OCI-LY3 (cell line): ENCODE data around the gene RALGAPB.

Experiments used
- CTCF ChIP-seq: fragments of 200-600, 300-600 bp; sonication (generic); IDR thresholded peaks from 2 replicates; pipeline ENCODE4 v1.5.1; 2014; ENCODE audit warnings: antibody characterized with exemption, low read length, low read depth
- EZH2phosphoT487 ChIP-seq: fragments of 200-600 bp; shearing (Covaris generic); IDR thresholded peaks from 2 replicates; pipeline ENCODE4 v1.6.1; 2018; ENCODE audit warnings: antibody characterized with exemption, mixed run types, low read depth

GRCh38 chr20:38551056-38551626, 78.5 kb downstream of the RALGAPB start:
- TF ChIP-seq CTCF (no peak), EZH2phosphoT487 (no peak)
